CD4-positive, alpha-beta T cell (primary cell): ENCODE measurements around the gene RASGRP3. TPM values are rescaled to one million over a fixed set of nuclear protein-coding genes. Genes with fewer than 3 reads are reported as not detected.
A peak's percentile ranks its signal among the peaks of the same experiment; 100 is the strongest.

Source experiments
- ATAC-seq: fragments of 200-7000 bp; cut with Tn5 transposase; one replicate; pipeline ENCODE4 v1.10.0; 2022; ENCODE audit warnings: mild to moderate bottlenecking; ENCODE audit not compliant: poor library complexity
- CTCF ChIA-PET: fragments of 350-600 bp; sonication (Branson Sonifier 250); formaldehyde crosslinking; loops from one replicate; lab custom pipeline; 2021; ENCODE audit warnings: antibody characterized with exemption, inconsistent platforms; lab: Charles Lee
- POLR2A ChIA-PET: fragments of 350-600 bp; sonication (Branson Sonifier 250); formaldehyde crosslinking; loops from one replicate; lab custom pipeline; 2021; ENCODE audit warnings: antibody characterized with exemption, inconsistent platforms; lab: Charles Lee
- DNase-seq, 14 experiments: peaks; one replicate each; pipeline ENCODE4 v3.0.0-alpha.2; 2013 to 2020; ENCODE audit warnings: mixed read lengths in 2 of 14
- H3K27ac ChIP-seq, 2 donors: one replicate each; pipeline versions ENCODE4 v1.5.1 to v1.7.0; 2013; ENCODE audit warnings: low read length in 2 of 2, low read depth in 1 of 2, mild to moderate bottlenecking in 1 of 2
- H3K27me3 ChIP-seq, 2 experiments: 1 replicate in 1 of 2; 2 replicates in 1 of 2; pipeline versions ENCODE4 v1.6.1 to v1.7.0; 2013; ENCODE audit warnings: low read length in 2 of 2, control low read depth in 1 of 2, mild to moderate bottlenecking in 1 of 2, moderate library complexity in 1 of 2; ENCODE audit not compliant: insufficient read depth in 2 of 2, control insufficient read depth in 1 of 2
- H3K36me3 ChIP-seq: one replicate; pipeline ENCODE4 v1.6.1; 2013; ENCODE audit warnings: low read length, control low read depth; ENCODE audit not compliant: insufficient read depth
- H3K4me1 ChIP-seq: one replicate; pipeline ENCODE4 v1.6.1; 2013; ENCODE audit warnings: low read length, control low read depth; ENCODE audit not compliant: insufficient read depth
- H3K4me3 ChIP-seq: one replicate; pipeline ENCODE4 v1.5.1; 2013; ENCODE audit warnings: mild to moderate bottlenecking, low read length, moderate library complexity
- H3K9me3 ChIP-seq, 2 experiments: 1 replicate in 1 of 2; 2 replicates in 1 of 2; pipeline versions ENCODE4 v1.6.1 to v1.7.0; 2013; ENCODE audit warnings: low read length in 2 of 2, mild to moderate bottlenecking in 2 of 2, control low read depth in 1 of 2, moderate library complexity in 1 of 2; ENCODE audit not compliant: control insufficient read depth in 1 of 2, insufficient read depth in 1 of 2
- H3K27ac Mint-ChIP-seq: one replicate; pipeline ENCODE4 v1.8.0; 2020; ENCODE audit warnings: mixed read lengths
- H3K27me3 Mint-ChIP-seq: one replicate; pipeline ENCODE4 v1.8.0; 2021; ENCODE audit warnings: mixed read lengths
- H3K36me3 Mint-ChIP-seq: one replicate; pipeline ENCODE4 v1.8.0; 2021; ENCODE audit warnings: low read depth, mixed read lengths
- H3K4me1 Mint-ChIP-seq: one replicate; pipeline ENCODE4 v1.8.0; 2021; ENCODE audit warnings: low read depth, mixed read lengths
- H3K4me3 Mint-ChIP-seq: one replicate; pipeline ENCODE4 v1.8.0; 2020; ENCODE audit warnings: mild to moderate bottlenecking, mixed read lengths
- H3K9me3 Mint-ChIP-seq: one replicate; pipeline ENCODE4 v1.8.0; 2020; ENCODE audit warnings: mixed read lengths
- intact Hi-C, 2 experiments: fragments of 100-400 bp; cut with DNase I in 1 of 2; cut with micrococcal nuclease in 1 of 2; formaldehyde crosslinking; loops; one replicate each; pipeline versions ENCODE4 v1.15.1 to v1.9.0; 2023 to 2025; cut with DNase I, micrococcal nuclease
- total RNA-seq, 174 experiments: library from RNA in 2 of 174; stranded (reverse) in 2 of 174; gene quantifications; one replicate each; pipeline ENCODE4 v1.2.3 and lab custom pipeline; 2021 to 2026
- TF ChIP-seq, protein P1 (sequence below): fragments of 200-600 bp; IDR thresholded peaks from one replicate; pipeline ENCODE4 v1.8.0; 2022; ENCODE audit warnings: antibody characterized with exemption, mild to moderate bottlenecking

Gene RASGRP3
- total RNA-seq, 2 experiments from 2014 or later: 5.7 to 7.9 TPM

DNA sequence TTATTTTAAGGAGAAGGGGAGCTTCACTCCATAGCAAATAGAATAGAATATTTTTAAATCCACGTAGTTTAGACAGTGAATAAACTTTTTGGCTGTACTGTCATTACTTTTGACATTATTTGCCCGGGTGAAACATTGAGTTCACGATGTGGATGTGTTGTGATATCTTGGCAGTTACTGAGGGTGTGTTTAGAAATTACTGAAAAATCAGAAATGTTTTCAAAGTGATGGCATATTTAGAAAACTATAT lies 123.4 kb downstream of the RASGRP3 start:
- peak overlapping the region; percentile 95 for H3K4me3 ChIP-seq
- TF ChIP-seq, protein P1, sequence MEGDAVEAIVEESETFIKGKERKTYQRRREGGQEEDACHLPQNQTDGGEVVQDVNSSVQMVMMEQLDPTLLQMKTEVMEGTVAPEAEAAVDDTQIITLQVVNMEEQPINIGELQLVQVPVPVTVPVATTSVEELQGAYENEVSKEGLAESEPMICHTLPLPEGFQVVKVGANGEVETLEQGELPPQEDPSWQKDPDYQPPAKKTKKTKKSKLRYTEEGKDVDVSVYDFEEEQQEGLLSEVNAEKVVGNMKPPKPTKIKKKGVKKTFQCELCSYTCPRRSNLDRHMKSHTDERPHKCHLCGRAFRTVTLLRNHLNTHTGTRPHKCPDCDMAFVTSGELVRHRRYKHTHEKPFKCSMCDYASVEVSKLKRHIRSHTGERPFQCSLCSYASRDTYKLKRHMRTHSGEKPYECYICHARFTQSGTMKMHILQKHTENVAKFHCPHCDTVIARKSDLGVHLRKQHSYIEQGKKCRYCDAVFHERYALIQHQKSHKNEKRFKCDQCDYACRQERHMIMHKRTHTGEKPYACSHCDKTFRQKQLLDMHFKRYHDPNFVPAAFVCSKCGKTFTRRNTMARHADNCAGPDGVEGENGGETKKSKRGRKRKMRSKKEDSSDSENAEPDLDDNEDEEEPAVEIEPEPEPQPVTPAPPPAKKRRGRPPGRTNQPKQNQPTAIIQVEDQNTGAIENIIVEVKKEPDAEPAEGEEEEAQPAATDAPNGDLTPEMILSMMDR: no peak
- Mint-ChIP-seq H3K9me3 (no peaks in the 10 kb centered on the region), H3K27ac (peak overlapping the region; percentile 92), H3K4me1 (peaks cover 43% of the 10 kb centered on the region), H3K36me3 (peaks cover 20% of the 10 kb centered on the region), H3K27me3 (no peaks in the 10 kb centered on the region), H3K4me3 (peak overlapping the region; percentile 96)
- no peaks in the 10 kb centered on the region for H3K9me3 ChIP-seq
- intact Hi-C loops: loop anchor here (1.0 to 10.0 kb wide), 5 partner anchors 124 to 1535 kb away; partner anchors contain the start of genes TTC27 (in 2 of the 2), BIRC6 (in 1 of the 2), RASGRP3 (in 1 of the 2) and SPAST (in 1 of the 2)
- ChIA-PET CTCF (interaction anchor here (2.2 to 2.7 kb wide), 2 partner anchors 16 to 124 kb away, joined by 10 to 11 read pairs; no protein-coding TSS in a partner anchor), POLR2A (interaction anchor here (1.7 to 2.7 kb wide), 2 partner anchors 16 to 123 kb away, joined by 11 to 54 read pairs; partner anchors contain the start of gene RASGRP3)
- ATAC-seq (no peak), DNase-seq (no peak)
- no peaks in the 10 kb centered on the region for H3K27me3 ChIP-seq
- peaks cover 4% of the 10 kb centered on the region for H3K36me3 ChIP-seq
- H3K27ac ChIP-seq: peak overlapping the region; percentile 72 to 77
- peaks cover 16% of the 10 kb centered on the region for H3K4me1 ChIP-seq

DNA sequence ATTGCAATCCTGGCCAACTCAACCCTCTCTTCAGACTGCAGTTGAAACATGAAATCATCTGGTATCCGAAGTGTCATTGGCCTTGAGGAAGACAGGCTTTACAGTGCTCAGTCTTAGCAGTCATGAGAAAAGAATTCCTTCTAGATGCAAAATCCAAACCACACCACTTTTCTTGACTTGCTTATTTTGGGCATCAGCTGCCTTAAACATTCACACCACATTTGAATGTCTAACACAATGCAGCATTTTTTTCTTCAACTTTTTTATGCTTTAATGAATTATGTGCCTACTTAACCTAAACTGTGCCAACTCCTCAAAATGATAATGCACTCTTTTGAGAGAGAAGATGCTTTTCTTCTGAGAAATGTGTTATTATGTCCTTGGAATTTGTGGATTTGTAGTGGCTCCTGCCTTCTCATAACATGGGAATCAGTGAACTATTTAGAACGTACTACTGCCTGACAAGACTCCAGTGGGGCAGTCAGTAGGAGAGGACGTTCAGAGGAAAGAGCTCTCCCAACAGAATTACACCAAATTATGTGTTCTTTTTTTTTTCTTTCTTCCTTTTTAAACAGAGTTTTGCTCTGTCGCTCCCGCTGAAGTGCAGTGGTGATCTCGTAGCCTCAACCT lies 125.9 kb downstream of the RASGRP3 start:
- no peak overlapping the region for H3K27ac ChIP-seq
- peaks cover 14% of the 10 kb centered on the region for H3K36me3 Mint-ChIP-seq
- POLR2A ChIA-PET: no interaction called here
- TF ChIP-seq, protein P1: no peak
- no peaks in the 10 kb centered on the region for H3K27me3 ChIP-seq
- no peaks in the 10 kb centered on the region for H3K9me3 Mint-ChIP-seq
- no peaks in the 10 kb centered on the region for H3K36me3 ChIP-seq
- ATAC-seq (no peak), DNase-seq (no peak)
- H3K27me3 Mint-ChIP-seq: no peaks in the 10 kb centered on the region
- H3K4me1 ChIP-seq: peaks cover 12% of the 10 kb centered on the region
- no peak overlapping the region for H3K4me3 Mint-ChIP-seq
- H3K4me3 ChIP-seq: no peak overlapping the region
- no peaks in the 10 kb centered on the region for H3K9me3 ChIP-seq
- intact Hi-C loops: loop anchor here in 1 of 2 experiments (2.0 kb wide), 1 partner anchor 124 kb away; no protein-coding TSS in a partner anchor
- peaks cover 28% of the 10 kb centered on the region for H3K4me1 Mint-ChIP-seq
- CTCF ChIA-PET: no interaction called here
- H3K27ac Mint-ChIP-seq: no peak overlapping the region

DNA sequence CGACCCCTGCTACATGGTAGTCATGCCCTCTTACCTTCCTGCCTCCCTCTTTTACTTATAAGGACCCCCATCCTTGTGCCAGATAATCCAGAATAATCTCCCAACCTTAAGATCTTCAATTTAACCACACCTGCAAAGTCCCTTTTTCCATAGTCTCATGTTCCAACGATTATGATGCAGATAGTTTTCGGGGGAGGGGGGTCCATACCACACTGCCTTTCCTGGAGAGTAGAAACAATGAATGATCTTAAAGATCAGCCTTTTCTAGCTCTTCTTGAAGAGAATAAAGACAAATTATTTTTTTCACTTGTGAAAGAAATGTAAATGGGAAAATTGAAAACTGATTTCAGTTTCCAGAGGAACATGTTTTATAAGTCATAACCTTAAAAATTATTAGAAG lies 127.0 kb downstream of the RASGRP3 start:
- POLR2A ChIA-PET: no interaction called here
- H3K27ac Mint-ChIP-seq: no peak overlapping the region
- DNase-seq: no peak

More for the DNA sequence above, 127.0 kb downstream of the RASGRP3 start:
- Histone ChIP-seq H3K36me3 (no peaks in the 10 kb centered on the region), H3K4me1 (peaks cover 10% of the 10 kb centered on the region), H3K27ac (no peak overlapping the region), H3K9me3 (no peaks in the 10 kb centered on the region), H3K27me3 (no peaks in the 10 kb centered on the region), H3K4me3 (no peak overlapping the region)
- TF ChIP-seq, protein P1: no peak
- Mint-ChIP-seq H3K4me3 (no peak overlapping the region), H3K27me3 (no peaks in the 10 kb centered on the region), H3K9me3 (no peaks in the 10 kb centered on the region), H3K4me1 (peaks cover 17% of the 10 kb centered on the region), H3K36me3 (peaks cover 12% of the 10 kb centered on the region)
- ATAC-seq: no peak
- CTCF ChIA-PET: no interaction called here
- intact Hi-C loops: loop anchor here in 1 of 2 experiments (2.0 kb wide), 1 partner anchor 125 kb away; no protein-coding TSS in a partner anchor
